Thyroid gland (tissue), 4 donors: ENCODE measurements around the gene LONP2. TPM values are rescaled to one million over a fixed set of nuclear protein-coding genes. Genes with fewer than 3 reads are reported as not detected.

Source experiments
- DNase-seq, 2 donors: peaks; one replicate each; pipeline ENCODE4 v3.0.0-alpha.2; 2019
- H3K27ac ChIP-seq, 3 donors: fragments of 200-600 bp; sonication (generic); 1 replicate in 2 of 3; 2 replicates in 1 of 3; pipeline ENCODE4 v1.5.1; 2016 to 2019; ENCODE audit warnings: mild to moderate bottlenecking in 1 of 3, moderate library complexity in 1 of 3
- H3K27me3 ChIP-seq: fragments of 200-600 bp; sonication (generic); one replicate; pipeline ENCODE4 v1.5.1; 2019
- H3K36me3 ChIP-seq, 2 donors: fragments of 200-600 bp; sonication (generic); one replicate each; pipeline ENCODE4 v1.5.1; 2016 to 2019
- H3K4me1 ChIP-seq, 2 donors: fragments of 200-600 bp; sonication (generic); one replicate each; pipeline ENCODE4 v1.5.1; 2017 to 2019
- H3K4me3 ChIP-seq, 3 donors: fragments of 200-600 bp; sonication (generic); replicated peaks in 1 of 3; 1 replicate in 2 of 3; 2 replicates in 1 of 3; pipeline ENCODE4 v1.5.1; 2016; ENCODE audit warnings: mild to moderate bottlenecking in 1 of 3
- H3K9me3 ChIP-seq: fragments of 200-600 bp; sonication (generic); one replicate; pipeline ENCODE4 v1.5.1; 2017
- POLR2A ChIP-seq, 2 donors: fragments of 450-650 bp; IDR thresholded peaks; one replicate each; pipeline ENCODE4 v1.6.1; 2017; ENCODE audit warnings: antibody characterized with exemption in 2 of 2, mild to moderate bottlenecking in 2 of 2, moderate library complexity in 1 of 2
- WGBS, 2 donors: methylation state at CpG; one replicate each; pipeline ENCODE4 v1.1.5; 2017; 5-methylcytosine and 5-hydroxymethylcytosine counted together
- intact Hi-C: fragments of 100-400 bp; cut with DNase I; formaldehyde crosslinking; loops from one replicate; pipeline ENCODE4 v1.15.1; 2023
- total RNA-seq, 4 donors: library from RNA; depleted of rRNA; stranded (reverse); fragments of >200 nt; gene quantifications; one replicate each; pipeline ENCODE4 v1.2.3, GENCODE V29; 2016
- TF ChIP-seq, protein P1 (sequence below), 6 experiments: fragments of 200-600 bp in 3 of 6; fragments of 450-650 bp in 3 of 6; sonication (generic) in 3 of 6; IDR thresholded peaks; one replicate each; pipeline ENCODE4 v1.5.1; 2016 to 2019; ENCODE audit warnings: antibody characterized with exemption in 6 of 6, mild to moderate bottlenecking in 2 of 6, inconsistent platforms in 1 of 6, moderate library complexity in 1 of 6

LONP2 gene
- total RNA-seq, 4 donors from 2014 or later: 108 to 124 (median 116) TPM

GRCh38 chr16:48276102-48276501 lies 32.0 kb downstream of the LONP2 start:
- Histone ChIP-seq H3K27me3 (no peaks in the 10 kb centered on the region), H3K27ac (peak overlapping the region; percentile 67 to 76 (median 75)), H3K9me3 (no peaks in the 10 kb centered on the region), H3K4me3 (no peak overlapping the region), H3K4me1 (peaks cover 28 to 50% of the 10 kb centered on the region in 2 donors), H3K36me3 (peaks cover 0 to 2% of the 10 kb centered on the region in 2 donors)
- peak in 1 of 2 donors; percentile 43 for TF ChIP-seq POLR2A (IDR thresholded peaks at IDR 0.05)
- TF ChIP-seq, protein P1, sequence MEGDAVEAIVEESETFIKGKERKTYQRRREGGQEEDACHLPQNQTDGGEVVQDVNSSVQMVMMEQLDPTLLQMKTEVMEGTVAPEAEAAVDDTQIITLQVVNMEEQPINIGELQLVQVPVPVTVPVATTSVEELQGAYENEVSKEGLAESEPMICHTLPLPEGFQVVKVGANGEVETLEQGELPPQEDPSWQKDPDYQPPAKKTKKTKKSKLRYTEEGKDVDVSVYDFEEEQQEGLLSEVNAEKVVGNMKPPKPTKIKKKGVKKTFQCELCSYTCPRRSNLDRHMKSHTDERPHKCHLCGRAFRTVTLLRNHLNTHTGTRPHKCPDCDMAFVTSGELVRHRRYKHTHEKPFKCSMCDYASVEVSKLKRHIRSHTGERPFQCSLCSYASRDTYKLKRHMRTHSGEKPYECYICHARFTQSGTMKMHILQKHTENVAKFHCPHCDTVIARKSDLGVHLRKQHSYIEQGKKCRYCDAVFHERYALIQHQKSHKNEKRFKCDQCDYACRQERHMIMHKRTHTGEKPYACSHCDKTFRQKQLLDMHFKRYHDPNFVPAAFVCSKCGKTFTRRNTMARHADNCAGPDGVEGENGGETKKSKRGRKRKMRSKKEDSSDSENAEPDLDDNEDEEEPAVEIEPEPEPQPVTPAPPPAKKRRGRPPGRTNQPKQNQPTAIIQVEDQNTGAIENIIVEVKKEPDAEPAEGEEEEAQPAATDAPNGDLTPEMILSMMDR (IDR thresholded peaks at IDR 0.05): no peak
- peak; percentile 54 to 62 for DNase-seq
- WGBS, 2 donors: 34% methylated on average over 4 of the region's 4 CpGs
- intact Hi-C loops: no loop called here

GRCh38 chr16:48277158-48277557 lies 33.1 kb downstream of the LONP2 start:
- H3K36me3 ChIP-seq: no peaks in the 10 kb centered on the region
- H3K27me3 ChIP-seq: no peaks in the 10 kb centered on the region
- intact Hi-C loops: no loop called here
- peak; percentile 72 to 77 for DNase-seq
- peak overlapping the region; percentile 67 to 76 (median 75) for H3K27ac ChIP-seq
- H3K9me3 ChIP-seq: no peaks in the 10 kb centered on the region
- H3K4me3 ChIP-seq: no peak overlapping the region
- peaks cover 28 to 50% of the 10 kb centered on the region in 2 donors for H3K4me1 ChIP-seq
- 71 to 77% methylated on average over 5 of the region's 5 CpGs for WGBS, 2 donors
- no peak for TF ChIP-seq POLR2A (IDR thresholded peaks at IDR 0.05)
- TF ChIP-seq, protein P1 (IDR thresholded peaks at IDR 0.05): no peak

GRCh38 chr16:48279199-48279598 lies 35.1 kb downstream of the LONP2 start:
- no peaks in the 10 kb centered on the region for H3K36me3 ChIP-seq
- no peaks in the 10 kb centered on the region for H3K9me3 ChIP-seq
- no peaks in the 10 kb centered on the region for H3K27me3 ChIP-seq
- 80 to 83% methylated on average over 2 of the region's 2 CpGs for WGBS, 2 donors
- peak overlapping the region in 1 of 3 donors; percentile 31 for H3K27ac ChIP-seq
- peaks cover 24 to 41% of the 10 kb centered on the region in 2 donors for H3K4me1 ChIP-seq
- DNase-seq: no peak
- TF ChIP-seq, protein P1 (IDR thresholded peaks at IDR 0.05): no peak
- no peak for TF ChIP-seq POLR2A (IDR thresholded peaks at IDR 0.05)
- intact Hi-C loops: no loop called here
- no peak overlapping the region for H3K4me3 ChIP-seq

DNA sequence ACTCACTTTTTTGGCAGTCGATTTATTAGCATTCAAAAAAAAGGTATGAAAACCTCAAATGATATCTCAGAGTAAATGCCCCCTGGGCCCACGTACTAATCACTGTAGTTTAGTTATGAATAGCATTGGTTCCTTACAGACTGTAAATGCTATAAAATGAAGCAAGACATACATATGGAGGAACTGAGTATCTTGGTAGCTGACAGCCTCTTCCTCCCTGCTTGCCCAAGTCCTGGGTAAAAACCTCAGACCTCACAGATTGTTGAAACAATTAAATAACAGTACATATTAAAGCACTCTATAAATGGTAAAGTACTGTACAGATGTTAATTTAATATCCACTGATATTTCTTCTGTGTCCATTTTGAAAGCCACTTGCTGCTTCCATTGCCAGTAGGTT lies 36.4 kb downstream of the LONP2 start:
- Histone ChIP-seq H3K4me3 (no peak overlapping the region), H3K9me3 (no peaks in the 10 kb centered on the region), H3K27me3 (no peaks in the 10 kb centered on the region), H3K27ac (peak overlapping the region in 1 of 3 donors; percentile 31), H3K36me3 (no peaks in the 10 kb centered on the region), H3K4me1 (peaks cover 24 to 39% of the 10 kb centered on the region in 2 donors)
- intact Hi-C loops: no loop called here
- no peak for DNase-seq
- TF ChIP-seq, protein P1 (IDR thresholded peaks at IDR 0.05): no peak
- no peak for TF ChIP-seq POLR2A (IDR thresholded peaks at IDR 0.05)
- 91 to 93% methylated on average over 2 of the region's 2 CpGs for WGBS, 2 donors

GRCh38 chr16:48282636-48283263 lies 38.6 kb downstream of the LONP2 start:
- intact Hi-C loops: no loop called here
- WGBS, 2 donors: 53 to 69% methylated on average over 2 of the region's 2 CpGs
- peaks cover 13 to 20% of the 10 kb centered on the region in 2 donors for H3K4me1 ChIP-seq
- no peaks in the 10 kb centered on the region for H3K9me3 ChIP-seq
- no peaks in the 10 kb centered on the region for H3K27me3 ChIP-seq
- no peak overlapping the region for H3K4me3 ChIP-seq
- DNase-seq: no peak
- no peak for TF ChIP-seq POLR2A (IDR thresholded peaks at IDR 0.05)
- TF ChIP-seq, protein P1 (IDR thresholded peaks at IDR 0.05): no peak
- H3K27ac ChIP-seq: peak overlapping the region; percentile 11 to 39 (median 22)
- H3K36me3 ChIP-seq: peaks cover 0 to 8% of the 10 kb centered on the region in 2 donors
